HG02938 (cell line): ENCODE measurements around the gene CCL17.
"Not testable (repeated sequence)": the region's sequence is repeated elsewhere in the genome, so short reads cannot be mapped to it uniquely, and the experiment has no call there.

ENCODE experiments used
- ATAC-seq: cut with Tn5 transposase; IDR thresholded peaks from one replicate; pipeline ENCODE4 v1.9.1; 2021; ENCODE audit warnings: mild to moderate bottlenecking, moderate library complexity; ENCODE audit not compliant: unreplicated experiment

CCL17 gene

DNA sequence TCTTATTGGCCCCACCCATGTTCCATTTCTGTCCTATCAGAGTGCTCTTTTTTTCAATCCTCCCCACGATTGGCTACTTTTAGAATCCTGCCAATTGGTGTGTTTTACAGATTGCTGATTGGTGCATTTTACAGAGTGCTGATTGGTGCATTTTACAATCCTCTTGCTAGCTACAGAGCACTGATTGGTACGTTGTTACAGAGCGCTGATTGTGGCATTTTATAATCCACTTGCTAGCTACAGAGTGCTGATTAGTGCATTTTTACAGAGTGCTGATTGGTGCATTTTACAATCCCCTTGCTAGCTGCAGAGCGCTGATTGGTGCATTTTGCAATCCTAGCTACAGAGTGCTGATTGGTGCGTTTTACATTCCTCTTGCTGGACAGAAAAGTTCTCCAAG, 9.5 kb upstream of the CCL17 start:
- ATAC-seq: no peak

- ATAC-seq: no peak
Measured at GRCh38 chr16:57396786-57397185, 7.8 kb upstream of the CCL17 start.

DNA sequence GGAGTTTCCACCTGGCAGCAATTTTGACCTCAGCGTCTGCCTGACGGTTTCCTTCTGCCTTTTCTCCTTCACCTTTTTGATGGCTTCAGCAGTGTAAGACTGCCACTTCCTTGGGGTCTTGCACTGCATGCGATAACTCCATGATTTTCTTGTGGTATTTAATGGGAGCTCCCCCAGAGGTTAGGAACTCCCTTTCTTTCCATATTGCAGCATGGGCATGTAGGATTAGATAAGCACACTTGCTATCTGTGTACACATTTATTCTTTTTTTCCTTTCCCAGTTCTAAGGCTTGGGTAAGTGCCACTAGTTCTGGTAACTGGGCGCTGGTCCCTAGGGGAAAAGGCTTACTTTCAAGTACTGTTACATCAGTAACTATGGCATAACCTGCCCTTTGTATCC, 7.1 kb upstream of the CCL17 start:
- ATAC-seq: not testable (repeated sequence)

DNA sequence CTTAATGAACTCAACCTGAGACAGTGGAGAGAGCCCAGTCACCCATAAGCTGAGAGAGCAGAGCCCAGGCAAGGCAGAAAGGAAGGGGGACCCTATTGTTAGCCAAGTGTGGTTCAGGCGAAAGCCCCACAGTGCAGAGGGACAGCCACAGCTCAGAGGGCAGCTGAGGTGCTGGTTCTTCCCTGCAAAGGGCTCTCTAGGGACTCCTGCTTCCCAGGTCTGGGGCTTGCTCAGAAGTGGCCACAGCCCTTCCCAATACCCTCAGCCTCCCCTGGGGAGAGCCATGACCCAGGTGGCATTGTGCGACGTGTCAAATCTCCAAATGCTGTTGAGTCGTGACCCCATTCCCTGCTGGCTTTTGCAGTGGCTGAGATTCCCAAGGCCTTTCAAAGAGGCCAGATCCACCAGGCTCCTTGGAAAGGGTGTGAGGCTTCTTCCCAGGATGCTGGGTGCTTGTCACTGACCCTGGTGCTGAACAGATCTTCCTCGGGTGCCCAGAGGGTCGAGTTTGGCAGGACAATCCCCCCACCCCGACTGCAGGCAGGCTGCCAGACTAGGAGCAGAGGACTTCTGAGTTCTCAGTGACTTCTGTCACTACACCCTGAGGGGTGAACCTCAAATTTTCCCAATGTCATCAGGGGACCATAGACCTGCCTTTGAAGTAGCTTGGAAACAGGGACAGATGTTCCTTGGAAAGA, 2.5 kb upstream of the CCL17 start:
- no peak for ATAC-seq

DNA sequence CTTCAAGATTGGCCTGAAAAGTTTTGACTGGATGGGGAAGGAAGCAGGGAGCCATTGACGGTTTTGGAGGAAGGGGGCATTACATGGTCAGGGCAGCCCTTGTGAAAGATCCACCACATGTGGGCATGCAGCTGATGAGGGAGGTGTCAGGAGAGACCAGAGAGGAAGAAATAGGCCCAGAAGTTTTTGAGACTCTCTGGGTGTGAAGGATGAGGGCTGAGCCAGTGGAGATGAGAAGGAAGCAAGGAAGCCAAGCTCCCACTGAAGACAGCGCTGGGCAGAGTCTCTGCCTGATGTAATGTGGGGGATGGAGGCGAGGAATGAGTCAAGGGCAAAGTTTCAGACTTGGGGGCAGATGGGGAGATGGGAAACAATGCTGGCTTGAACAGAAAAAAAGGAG, 530 bp downstream of the CCL17 start:
- no peak for ATAC-seq

- ATAC-seq: no peak
Measured at GRCh38 chr16:57406881-57407280, 2.3 kb downstream of the CCL17 start.

DNA sequence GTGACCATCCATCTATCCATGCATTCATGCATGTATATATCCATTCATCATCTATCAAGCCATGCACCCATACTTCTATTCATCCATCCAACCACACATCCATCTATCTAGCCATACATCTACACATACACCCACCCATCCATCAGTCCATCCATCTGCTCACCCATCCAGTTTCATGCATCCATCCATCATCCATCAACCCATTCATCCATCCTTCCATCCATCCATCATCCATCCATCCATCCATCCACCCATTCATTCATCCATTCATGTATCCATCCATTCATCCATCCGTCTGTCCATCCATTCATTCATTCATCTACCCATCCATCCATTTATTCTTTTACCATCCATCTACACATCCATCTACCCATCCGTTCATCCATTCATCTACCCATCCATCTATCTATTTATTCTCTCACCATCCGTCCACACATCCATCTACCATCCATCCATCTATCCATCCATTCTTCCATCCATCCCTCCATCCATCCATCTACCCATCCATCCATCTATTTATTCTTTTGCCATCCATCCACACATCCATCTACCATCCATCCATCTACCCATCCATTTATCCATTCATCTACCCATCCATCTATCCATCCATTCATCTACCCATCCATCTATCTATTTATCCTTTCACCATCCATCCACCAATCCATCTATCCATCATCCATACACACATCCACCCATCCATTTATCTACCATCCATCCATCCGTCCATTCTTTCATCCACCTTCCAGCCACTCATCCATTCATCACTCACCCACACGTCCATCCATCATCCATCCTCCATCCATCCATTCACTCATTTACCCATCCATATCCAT, 3.2 kb downstream of the CCL17 start:
- ATAC-seq: no peak

DNA sequence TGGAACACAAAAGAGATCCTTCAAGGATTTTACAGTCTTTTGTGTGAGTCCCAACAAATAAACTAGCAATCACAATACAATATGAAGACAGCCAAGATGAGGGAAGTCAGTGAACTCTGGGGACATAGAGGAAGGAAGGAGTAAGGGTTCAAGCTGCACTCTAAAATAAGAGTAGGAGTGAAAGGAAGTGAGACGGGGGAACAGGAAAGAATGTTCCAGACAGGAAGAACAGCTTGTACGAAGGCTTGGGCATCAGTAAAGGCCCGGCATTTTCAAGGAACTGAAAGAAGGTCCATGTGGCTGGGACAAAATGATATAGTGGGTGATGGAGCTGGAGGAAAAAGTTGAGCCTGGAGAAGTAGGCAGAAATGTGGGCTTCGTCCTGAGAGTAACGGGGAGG, 4.5 kb downstream of the CCL17 start:
- ATAC-seq: no peak

GRCh38 chr16:57409870-57410587, 5.5 kb downstream of the CCL17 start:
- no peak for ATAC-seq

DNA sequence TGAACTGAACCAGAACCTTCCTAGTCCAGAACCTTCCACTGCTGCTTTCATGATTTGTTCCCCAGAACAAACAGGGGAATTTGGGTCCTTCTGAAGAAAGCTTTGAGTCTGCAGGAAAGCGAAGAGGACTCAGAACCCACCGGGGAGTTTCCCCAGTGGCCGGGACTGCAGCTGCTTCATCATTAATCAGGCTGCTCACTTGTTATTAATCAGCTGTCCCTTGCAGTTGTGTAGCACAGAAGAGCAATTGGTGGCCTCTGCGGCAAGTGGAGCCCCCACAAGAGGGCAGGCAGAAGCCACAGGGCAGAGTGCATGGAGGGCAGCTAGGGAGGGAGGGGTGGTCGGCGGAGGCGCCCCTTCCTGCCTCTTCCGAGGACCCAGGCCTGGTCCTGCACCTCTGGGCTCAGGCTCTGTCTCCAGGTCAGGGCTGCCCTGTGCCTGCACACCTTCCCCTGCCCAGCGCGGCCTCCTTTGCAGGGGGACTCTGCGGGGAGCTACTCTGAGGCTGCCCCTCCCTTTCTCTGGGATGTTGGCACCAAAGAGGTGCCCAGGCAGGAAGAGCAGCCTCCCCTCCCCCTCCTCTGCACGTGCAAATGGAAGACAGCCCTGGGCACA, 6.9 kb downstream of the CCL17 start:
- ATAC-seq: no peak

- ATAC-seq: no peak
Measured at GRCh38 chr16:57412584-57412983, 8.0 kb downstream of the CCL17 start.

GRCh38 chr16:57413301-57413730, 8.7 kb downstream of the CCL17 start:
- ATAC-seq: peak; percentile 74

DNA sequence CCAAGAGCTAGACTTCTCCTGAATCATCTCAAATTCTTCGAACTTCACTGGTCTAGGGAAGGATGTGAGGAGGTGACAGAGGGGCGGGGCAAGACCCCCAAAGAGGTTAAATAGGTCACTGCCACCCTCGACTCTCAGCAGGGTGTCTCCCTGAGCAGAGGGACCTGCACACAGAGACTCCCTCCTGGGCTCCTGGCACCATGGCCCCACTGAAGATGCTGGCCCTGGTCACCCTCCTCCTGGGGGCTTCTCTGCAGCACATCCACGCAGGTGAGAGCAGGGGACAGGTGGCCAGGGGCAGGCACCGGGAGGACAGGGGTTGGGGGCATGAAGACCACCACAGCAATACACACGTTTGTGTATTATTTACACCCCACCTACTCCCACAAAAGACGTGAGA, 9.2 kb downstream of the CCL17 start:
- ATAC-seq: no peak

GRCh38 chr16:57416084-57416483, 11.5 kb downstream of the CCL17 start:
- no peak for ATAC-seq

- ATAC-seq: no peak
Measured at GRCh38 chr16:57419506-57419905, 14.9 kb downstream of the CCL17 start.

GRCh38 chr16:57422026-57422944, 17.7 kb downstream of the CCL17 start:
- ATAC-seq: no peak

DNA sequence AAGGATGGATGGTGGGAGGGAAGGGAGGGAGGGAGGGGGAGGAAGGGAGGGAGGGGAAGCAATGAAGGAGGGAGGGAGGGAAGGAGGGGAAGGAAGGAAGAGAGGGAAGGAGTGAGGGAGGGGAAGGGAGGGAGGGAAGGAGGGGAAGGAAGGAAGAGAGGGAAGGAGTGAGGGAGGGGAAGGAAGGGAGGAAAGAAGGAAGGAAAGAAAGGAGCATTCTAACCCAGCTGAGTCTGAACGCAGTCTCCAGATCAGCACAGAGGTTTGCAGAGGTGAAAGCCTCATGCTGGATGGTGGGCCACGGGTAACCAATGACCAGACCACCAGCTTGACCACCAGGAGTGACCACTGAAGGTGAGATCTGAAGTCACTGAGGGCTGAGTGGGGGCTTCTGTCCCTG, 18.6 kb downstream of the CCL17 start:
- ATAC-seq: no peak

- no peak for ATAC-seq
Measured at GRCh38 chr16:57424583-57424982, 20.0 kb downstream of the CCL17 start.

DNA sequence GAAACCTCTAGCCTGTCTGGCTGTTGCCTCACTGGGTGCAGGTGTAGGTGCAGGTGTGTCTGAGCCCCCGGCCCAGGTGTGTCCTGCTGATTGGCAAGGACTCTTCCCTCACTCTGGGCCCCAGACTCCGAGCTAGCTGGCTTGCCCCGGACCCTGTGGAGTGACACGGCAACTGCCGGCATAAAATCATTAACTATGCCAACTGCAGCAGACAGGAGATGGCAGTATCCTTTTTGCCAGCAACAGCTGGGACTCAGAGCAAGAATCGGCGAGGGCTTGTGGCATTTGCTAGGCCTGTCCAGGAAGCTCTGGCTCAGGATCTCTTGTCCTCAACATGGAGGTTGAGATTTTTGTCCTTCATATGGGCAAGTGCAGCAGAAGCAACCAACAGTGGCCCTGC, 21.8 kb downstream of the CCL17 start:
- ATAC-seq: no peak

DNA sequence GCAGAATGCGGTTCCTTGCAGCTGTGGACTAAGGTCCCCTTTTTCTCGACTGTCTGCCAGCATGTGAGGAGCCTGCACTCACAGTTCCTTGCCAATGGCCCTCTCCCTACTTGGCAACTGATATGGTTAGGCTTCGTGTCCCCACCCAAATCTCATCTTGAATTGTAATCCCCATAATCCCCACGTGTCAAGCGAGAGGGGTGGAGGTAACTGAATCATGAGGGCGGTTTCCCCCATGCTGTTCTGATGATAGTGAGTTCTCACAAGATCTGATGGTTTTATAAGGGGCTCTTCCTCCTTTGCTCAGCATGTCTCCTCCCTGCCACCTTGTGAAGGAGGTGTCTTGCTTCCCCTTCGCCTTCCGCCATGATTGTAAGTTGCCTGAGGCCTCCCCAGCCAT, 22.7 kb downstream of the CCL17 start:
- ATAC-seq: no peak
